ENCODE measurements around the gene GALNT7.

The GALNT7 gene

DNA sequence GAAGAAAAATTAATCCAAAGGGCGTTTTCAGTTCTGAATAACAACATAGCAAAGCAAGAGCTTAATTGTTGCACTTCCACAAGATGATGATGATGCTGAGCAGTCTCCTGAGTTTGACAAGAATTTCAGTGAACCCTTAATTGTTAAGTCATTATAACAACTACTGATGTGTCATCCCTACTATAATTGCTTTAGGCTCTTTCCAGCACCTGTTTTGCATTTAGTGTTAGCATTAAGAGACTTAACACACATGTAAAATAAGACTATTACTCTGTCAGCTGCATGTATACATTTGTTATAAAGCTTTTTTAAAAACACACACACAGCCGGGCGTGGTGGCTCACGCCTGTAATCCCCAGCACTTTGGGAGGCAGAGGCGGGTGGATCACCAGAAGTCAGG, 37.9 kb upstream of the GALNT7 start:
- TF ChIP-seq, protein P1, sequence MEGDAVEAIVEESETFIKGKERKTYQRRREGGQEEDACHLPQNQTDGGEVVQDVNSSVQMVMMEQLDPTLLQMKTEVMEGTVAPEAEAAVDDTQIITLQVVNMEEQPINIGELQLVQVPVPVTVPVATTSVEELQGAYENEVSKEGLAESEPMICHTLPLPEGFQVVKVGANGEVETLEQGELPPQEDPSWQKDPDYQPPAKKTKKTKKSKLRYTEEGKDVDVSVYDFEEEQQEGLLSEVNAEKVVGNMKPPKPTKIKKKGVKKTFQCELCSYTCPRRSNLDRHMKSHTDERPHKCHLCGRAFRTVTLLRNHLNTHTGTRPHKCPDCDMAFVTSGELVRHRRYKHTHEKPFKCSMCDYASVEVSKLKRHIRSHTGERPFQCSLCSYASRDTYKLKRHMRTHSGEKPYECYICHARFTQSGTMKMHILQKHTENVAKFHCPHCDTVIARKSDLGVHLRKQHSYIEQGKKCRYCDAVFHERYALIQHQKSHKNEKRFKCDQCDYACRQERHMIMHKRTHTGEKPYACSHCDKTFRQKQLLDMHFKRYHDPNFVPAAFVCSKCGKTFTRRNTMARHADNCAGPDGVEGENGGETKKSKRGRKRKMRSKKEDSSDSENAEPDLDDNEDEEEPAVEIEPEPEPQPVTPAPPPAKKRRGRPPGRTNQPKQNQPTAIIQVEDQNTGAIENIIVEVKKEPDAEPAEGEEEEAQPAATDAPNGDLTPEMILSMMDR (IDR thresholded peaks at IDR 0.05), result no peak

DNA sequence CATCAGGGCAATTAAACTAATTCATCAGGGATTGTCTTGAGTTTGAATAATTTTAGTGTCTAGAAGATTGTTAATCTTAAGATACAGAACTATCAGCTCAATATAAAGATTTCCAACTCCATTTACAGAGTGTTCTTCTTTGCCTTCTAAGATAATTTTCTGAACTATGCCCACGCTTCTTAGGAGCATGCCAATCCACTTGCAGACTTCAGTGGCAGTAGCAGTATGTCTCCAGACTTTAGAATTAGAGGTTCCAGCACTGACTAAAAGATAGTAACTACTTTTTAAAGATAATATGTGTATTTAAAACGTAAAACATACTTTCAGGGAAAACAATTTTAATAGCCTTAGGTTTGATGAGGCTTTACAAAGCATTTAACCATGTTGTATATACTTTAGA, 34.2 kb upstream of the GALNT7 start:
- TF ChIP-seq, protein P1 (IDR thresholded peaks at IDR 0.05), result no peak

DNA sequence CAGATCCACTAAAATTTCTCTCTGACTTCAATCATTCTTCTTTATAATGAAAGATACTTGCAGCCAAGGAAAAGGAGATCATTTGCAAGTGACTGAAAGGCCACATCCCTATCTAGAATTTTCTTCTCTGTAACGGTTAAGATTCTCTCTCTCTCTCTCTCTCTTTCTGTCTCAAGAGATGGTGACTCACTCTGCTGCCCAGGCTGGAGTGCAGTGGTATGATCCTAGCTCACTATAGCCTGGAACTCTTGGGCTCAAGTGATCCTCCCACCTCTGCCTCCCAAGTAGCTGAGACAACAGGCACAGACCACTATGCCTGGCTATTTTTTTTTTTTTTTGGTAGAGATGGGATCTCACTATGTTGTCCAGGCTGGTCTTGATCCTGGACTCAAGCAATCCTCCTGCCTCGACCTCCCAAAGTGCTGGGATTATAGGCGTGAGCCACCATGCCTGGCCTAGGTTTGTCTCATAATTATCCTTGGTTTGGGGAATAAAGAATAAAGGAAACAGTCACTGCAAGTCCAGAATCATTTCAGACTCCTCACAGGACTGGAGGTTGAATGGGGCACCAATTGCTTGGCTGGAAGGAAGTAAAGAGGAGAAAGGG, 33.3 kb upstream of the GALNT7 start:
- TF ChIP-seq, protein P1 (IDR thresholded peaks at IDR 0.05), result no peak

DNA sequence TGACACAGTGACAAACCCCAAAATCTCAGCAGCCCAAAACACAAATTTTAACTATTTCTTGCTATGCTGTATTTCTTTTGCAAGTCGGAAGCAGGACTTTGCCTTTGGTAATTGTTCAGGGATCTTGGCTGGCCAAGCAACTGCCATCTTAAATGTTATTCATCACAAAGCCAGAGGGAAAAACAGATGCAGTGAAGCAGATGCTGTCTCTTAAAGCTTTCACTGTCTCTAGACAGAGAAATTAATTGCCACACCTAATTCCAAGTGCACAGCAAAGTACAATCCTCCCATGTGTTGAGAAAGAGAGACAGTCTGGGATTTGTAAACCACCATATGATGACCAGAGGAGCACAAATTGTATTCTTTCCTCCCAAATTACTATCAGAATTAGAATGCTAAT, 30.0 kb upstream of the GALNT7 start:
- TF ChIP-seq, protein P1 (IDR thresholded peaks at IDR 0.05), result no peak

DNA sequence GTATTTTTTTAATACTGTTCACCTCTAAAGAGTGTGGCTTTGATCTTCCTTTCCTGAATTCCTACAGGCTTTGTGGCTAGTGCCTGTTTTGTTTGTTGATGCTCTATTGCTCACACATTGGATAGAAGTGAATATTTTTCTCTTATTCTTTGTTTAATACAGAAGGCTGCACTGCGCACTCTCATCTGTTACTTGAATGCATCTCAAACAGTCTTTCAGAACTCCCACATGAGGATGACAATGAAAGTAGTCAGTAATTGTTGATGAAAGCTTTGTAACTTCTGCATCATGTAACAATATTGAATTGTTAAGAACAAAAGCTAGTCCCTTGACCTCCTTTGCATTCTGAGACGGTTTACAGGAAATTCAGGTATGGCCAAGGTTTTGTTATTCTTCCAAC, 29.1 kb upstream of the GALNT7 start:
- TF ChIP-seq, protein P1 (IDR thresholded peaks at IDR 0.05), result no peak

DNA sequence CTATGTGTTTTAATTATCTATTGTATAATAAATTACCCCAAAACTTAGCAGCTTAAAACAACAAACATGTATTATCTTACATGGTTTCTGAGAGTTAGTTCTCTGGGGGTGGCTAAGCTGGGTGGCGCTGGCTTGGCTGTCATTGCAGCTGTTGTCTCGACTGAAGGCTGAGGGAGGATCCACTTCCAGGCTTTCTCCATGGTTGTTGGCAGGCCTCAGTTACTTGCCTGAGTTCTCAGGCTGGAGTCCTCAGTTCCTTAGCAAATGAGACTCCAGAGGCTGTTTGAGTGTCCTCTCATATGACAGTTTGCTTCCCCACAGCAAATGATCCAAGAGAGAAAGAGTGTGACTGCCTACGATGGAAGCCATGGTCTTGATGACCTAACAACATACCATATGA, 23.5 kb upstream of the GALNT7 start:
- TF ChIP-seq, protein P1 (IDR thresholded peaks at IDR 0.05), result no peak

DNA sequence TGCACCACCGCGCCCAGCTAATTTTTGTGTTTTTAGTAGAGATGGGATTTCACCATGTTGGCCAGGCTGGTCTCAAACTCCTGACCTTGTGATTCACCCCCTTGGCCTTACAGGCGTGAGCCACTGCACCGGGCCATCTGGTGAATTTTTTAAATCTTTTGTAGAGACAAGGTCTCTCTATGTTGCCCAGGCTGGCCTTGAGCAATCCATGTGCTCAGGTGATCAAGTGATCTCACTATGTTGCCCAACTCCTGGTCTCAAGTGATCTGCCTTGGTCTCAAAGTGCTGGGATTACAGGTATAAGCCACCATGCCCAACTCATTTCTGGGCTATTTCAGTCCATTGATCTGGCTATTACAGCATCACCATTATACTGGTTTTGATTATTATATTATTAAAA, 22.2 kb upstream of the GALNT7 start:
- TF ChIP-seq, protein P1 (IDR thresholded peaks at IDR 0.05), result no peak

DNA sequence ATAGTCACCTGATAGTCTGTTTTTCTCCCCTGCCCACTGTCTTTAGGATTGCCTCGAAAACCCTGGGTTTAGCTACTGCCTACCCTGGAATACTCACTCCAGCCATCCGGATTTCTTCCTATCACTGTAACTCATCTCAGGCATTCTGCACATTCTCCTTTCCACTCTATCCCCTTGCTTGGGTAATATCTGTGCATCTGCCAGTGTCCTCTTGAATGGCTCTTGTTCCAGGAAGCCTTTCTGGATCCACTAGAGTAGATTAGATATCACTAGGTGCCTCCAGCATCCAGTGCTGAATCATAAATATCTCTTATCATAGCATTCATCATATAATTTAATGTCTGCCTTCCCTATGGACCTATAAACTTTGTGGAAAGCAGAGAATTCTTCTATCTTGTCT, 17.1 kb upstream of the GALNT7 start:
- TF ChIP-seq, protein P1 (IDR thresholded peaks at IDR 0.05), result no peak

Data from LNCAP (cell line).